Measurements from ENCODE around the gene PTGES.

GRCh38 chr9:129751841-129752801 is 721 bp downstream of the PTGES start:
- TF ChIP-seq CTCF (IDR thresholded peaks at IDR 0.05) (no peak), POLR2A (IDR thresholded peaks at IDR 0.05) (no peak), POLR2AphosphoS5 (IDR thresholded peaks at IDR 0.05) (no peak), EP300 (IDR thresholded peaks at IDR 0.05) (no peak)

All from sigmoid colon (tissue), 4 donors.